BJ (cell line): Measurements from ENCODE around the gene TPCN2. TPM values are rescaled to one million over a fixed set of nuclear protein-coding genes. Genes with fewer than 3 reads are reported as not detected.

Source experiments
- CTCF ChIA-PET: fragments of 350-600 bp; formaldehyde crosslinking; extraction: SDS; loops from one replicate; lab custom pipeline; 2021; ENCODE audit warnings: antibody characterized with exemption, inconsistent platforms; lab: Yijun Ruan, JAX
- POLR2A ChIA-PET: fragments of 300-600 bp; sonication (Branson Sonifier 250); formaldehyde crosslinking; extraction: SDS; loops from one replicate; lab custom pipeline; 2021; ENCODE audit warnings: antibody characterized with exemption; lab: Charles Lee
- DNase-seq: peaks from one replicate; pipeline ENCODE4 v3.0.0-alpha.2; 2011; ENCODE audit warnings: low read depth
- H3K27me3 ChIP-seq: 2 replicates; pipeline ENCODE4 v1.6.0; 2011; ENCODE audit warnings: low read length; ENCODE audit not compliant: control insufficient read depth, insufficient read depth
- H3K36me3 ChIP-seq: 2 replicates; pipeline ENCODE4 v1.5.1; 2011; ENCODE audit warnings: low read length; ENCODE audit not compliant: control insufficient read depth, insufficient read depth
- H3K4me3 ChIP-seq: 2 replicates; pipeline ENCODE4 v1.5.1; 2011; ENCODE audit warnings: low read depth, mild to moderate bottlenecking, control low read depth, low read length
- CTCF ChIP-seq: IDR thresholded peaks from 2 replicates; pipeline ENCODE4 v1.5.1; 2011; ENCODE audit warnings: low read depth, mild to moderate bottlenecking, control low read depth, inconsistent platforms, low read length, moderate library complexity; ENCODE audit not compliant: insufficient read depth
- polyA plus RNA-seq: library from polyadenylated mRNA; depleted of rRNA; stranded (reverse); fragments of >200 nt; gene quantifications from 2 replicates; pipeline ENCODE4 v1.2.3, GENCODE V29; 2011

Gene TPCN2
- polyA plus RNA-seq, 1 experiment, result 9.9 TPM

- no peak for TF ChIP-seq CTCF
- Histone ChIP-seq H3K27me3 (0 out of 2 replicates have a peak, but pooled peaks cover 4% of the 10 kb centered on the region), H3K36me3 (no peaks in the 10 kb centered on the region), H3K4me3 (no peak overlapping the region)
- ChIA-PET POLR2A (no interaction called here), CTCF (interaction anchor here (0.6 to 3.1 kb wide), 9 partner anchors 12 to 579 kb away, joined by 3 to 9 read pairs (median 4); no protein-coding TSS in a partner anchor)
- DNase-seq, result no peak
These were observed 57.5 kb downstream of the TPCN2 start for GRCh38 chr11:69106031-69106811.

- POLR2A ChIA-PET, result no interaction called here
- TF ChIP-seq CTCF, result no peak
- CTCF ChIA-PET, result interaction anchor here (1.4 to 3.1 kb wide), 3 partner anchors 15 to 536 kb away, joined by 3 to 9 read pairs (median 8); no protein-coding TSS in a partner anchor
- no peaks in the 10 kb centered on the region for H3K36me3 ChIP-seq
- DNase-seq, result no peak
- H3K4me3 ChIP-seq, result no peak overlapping the region
- 0 out of 2 replicates have a peak, but pooled peaks cover 4% of the 10 kb centered on the region for H3K27me3 ChIP-seq
These were observed 58.7 kb downstream of the TPCN2 start for GRCh38 chr11:69107413-69107812.

GRCh38 chr11:69108030-69108429 lies 59.3 kb downstream of the TPCN2 start:
- no peak for DNase-seq
- Histone ChIP-seq H3K36me3 (no peaks in the 10 kb centered on the region), H3K4me3 (no peak overlapping the region), H3K27me3 (0 out of 2 replicates have a peak, but pooled peaks cover 4% of the 10 kb centered on the region)
- POLR2A ChIA-PET, result no interaction called here
- CTCF ChIA-PET, result interaction anchor here (2.1 to 2.3 kb wide), 2 partner anchors 537 to 563 kb away, joined by 8 to 10 read pairs; no protein-coding TSS in a partner anchor
- TF ChIP-seq CTCF, result no peak

- Histone ChIP-seq H3K4me3 (no peak overlapping the region), H3K27me3 (0 out of 2 replicates have a peak, but pooled peaks cover 4% of the 10 kb centered on the region), H3K36me3 (no peaks in the 10 kb centered on the region)
- CTCF ChIA-PET, result interaction anchor here (1.5 to 2.3 kb wide), 3 partner anchors 23 to 562 kb away, joined by 7 to 10 read pairs (median 8); no protein-coding TSS in a partner anchor
- TF ChIP-seq CTCF, result no peak
- no peak for DNase-seq
- POLR2A ChIA-PET, result no interaction called here
These were observed 59.8 kb downstream of the TPCN2 start for GRCh38 chr11:69108559-69108958.

GRCh38 chr11:69109101-69109500 lies 60.4 kb downstream of the TPCN2 start:
- 0 out of 2 replicates have a peak, but pooled peaks cover 4% of the 10 kb centered on the region for H3K27me3 ChIP-seq
- no peak for TF ChIP-seq CTCF
- H3K4me3 ChIP-seq, result no peak overlapping the region
- no peaks in the 10 kb centered on the region for H3K36me3 ChIP-seq
- ChIA-PET CTCF (interaction anchor here (0.8 to 2.3 kb wide), 4 partner anchors 23 to 562 kb away, joined by 3 to 10 read pairs (median 8); no protein-coding TSS in a partner anchor), POLR2A (no interaction called here)
- DNase-seq, result no peak
